ENCODE measurements around the gene SLC35D2.

SLC35D2 gene

GRCh38 chr9:96383165-96383942, at the start of gene SLC35D2:
Gene SLC35D2, minus strand, starts transcription at chr9:96383711. Its CDS starts 77 bp downstream, at chr9:96383634.
- no peak for FAIRE-seq

DNA sequence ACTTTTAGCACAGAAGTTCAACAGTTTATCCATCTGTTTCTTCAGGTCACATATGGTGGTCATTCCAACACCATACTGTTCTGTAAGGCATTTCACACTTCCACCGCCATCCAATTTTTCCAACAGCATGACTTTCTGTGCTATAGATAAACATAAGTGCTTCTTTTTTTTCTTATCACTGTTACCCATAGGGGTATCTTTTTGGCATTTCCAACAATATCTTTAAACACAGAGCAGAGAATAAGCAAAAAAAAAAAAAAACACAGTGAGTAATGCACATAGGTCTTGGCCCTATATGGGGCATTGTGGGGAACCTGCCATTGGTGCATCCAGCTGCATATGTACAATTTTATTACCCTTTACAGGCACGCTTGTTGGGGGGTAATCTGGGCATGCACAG, 46.9 kb upstream of the SLC35D2 start:
- no peak for FAIRE-seq

- FAIRE-seq, result no peak
Measured at GRCh38 chr9:96429732-96430131, 46.2 kb upstream of the SLC35D2 start.

- FAIRE-seq, result no peak
Measured at GRCh38 chr9:96425500-96426169, 42.1 kb upstream of the SLC35D2 start.

GRCh38 chr9:96423985-96424336, 40.5 kb upstream of the SLC35D2 start:
- FAIRE-seq, result no peak

DNA sequence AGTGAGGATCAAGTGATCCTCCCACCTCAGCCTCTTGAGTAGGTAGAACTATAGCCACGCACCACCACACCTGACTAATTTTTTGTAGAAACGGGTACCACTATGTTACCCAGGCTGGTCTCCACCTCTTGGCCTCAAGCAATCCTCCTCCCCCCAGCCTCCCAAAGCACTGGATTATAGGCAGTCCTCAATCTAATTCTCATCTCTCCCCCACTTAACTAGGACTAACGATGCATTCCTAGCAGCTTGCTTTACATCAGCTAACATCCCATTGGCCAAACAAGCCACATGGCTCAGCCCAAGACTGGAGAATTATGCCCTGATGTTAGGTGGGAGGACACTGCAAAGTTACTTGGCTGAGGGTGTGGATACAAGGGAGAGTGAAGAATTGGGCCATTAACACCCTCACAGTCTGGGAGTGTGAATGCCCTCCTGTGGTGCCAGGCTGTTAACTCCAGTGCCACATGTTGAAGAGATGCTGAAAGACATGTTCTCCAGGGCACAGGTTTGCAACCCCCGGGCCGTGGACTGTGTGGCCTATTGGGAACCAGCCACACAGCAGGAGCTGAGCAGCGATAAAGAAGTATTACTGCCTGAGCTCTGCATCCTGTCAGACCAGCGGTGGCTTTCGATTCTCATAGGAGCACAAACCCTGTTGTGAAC, 39.9 kb upstream of the SLC35D2 start:
- FAIRE-seq, result peak; percentile 44

DNA sequence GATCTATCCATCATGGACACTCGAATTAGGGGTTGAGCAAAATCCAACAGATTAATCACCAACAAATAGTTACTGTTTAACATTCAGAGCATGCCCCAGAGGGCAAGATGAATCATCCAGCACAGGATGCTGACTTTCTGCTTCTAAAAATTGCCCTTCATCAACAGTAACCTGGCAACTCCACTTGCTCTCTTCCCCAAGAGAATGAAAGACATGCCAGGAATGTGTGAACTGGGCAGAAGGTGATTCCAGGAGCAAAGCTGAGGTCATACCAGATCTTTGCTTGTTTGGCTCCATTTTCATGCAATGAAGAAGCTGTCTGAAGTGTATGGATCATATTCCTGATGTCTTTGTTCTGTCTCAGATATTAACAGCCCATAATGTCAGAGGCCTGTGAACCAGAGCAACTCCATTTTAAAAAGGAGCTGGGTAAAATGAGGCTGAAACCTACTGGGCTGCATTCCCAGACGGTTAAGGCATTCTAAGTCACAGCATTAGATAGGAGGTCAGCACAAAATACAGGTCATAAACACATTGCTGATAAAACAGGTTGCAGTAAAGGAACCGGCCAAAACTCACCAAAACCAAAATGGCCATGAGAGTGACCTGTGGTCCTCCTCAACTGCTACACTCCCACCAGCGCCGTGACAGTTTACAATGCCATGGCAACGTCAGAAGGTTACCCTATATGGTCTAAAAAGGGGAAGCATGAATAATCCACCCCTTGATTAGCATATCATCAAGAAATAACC, 37.1 kb upstream of the SLC35D2 start:
- peak; percentile 99 for FAIRE-seq

DNA sequence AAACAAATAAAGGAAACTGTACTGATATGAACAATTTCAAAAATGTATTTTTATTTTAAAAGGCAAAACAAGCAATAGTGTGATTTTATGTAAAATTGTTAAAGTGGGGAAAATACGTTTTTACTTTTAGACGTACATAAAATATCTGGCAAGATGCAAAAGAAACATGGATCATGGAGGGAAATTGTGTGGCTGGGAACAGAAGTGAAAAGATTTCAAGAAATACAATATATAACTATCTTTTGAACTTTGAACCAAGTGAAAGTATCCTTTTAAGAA, 36.1 kb upstream of the SLC35D2 start:
- peak; percentile 76 for FAIRE-seq

DNA sequence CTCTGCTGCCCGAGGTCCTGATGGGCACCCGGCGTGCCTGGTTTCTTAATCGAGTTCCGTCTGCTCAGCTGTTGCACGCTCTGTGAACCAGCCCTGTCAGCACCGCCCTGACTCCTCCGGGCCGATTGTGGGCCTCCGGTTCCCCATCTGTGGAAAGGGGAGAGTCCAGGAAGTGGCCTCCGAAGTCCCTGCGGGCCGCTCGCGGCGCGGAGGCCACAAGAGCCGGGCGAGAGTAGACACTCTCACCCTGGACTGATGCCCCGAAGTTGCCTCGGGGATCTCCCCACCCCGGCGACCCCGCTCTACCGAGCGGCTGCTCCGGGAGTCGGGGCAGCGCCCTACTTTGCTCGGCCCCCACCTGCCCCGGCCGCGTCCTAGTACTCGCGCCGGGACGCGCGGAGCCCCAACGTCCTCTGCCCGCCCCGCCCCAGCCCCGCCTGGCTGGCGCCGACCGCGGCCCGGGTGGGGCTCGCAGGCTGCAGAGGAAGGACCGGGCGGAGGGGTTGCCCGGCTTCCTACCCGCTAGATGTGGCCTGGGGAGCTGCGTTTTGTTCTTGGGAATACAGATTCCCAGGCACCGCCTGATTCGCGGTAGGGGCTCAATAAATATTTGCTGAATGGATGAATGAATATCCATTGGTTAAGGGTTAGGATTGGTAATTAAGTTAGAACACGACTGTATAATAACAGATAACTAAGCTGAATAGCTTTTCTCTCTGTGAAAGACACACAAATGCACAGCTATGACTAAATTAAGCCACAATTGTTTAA, 35.6 kb upstream of the SLC35D2 start:
- FAIRE-seq, result no peak

- FAIRE-seq, result peak; percentile 82
Measured at GRCh38 chr9:96418083-96418919, 34.8 kb upstream of the SLC35D2 start, which contains the start of gene ZNF367. Gene ZNF367, minus strand, starts transcription at chr9:96418370. Its CDS starts 338 bp downstream, at chr9:96418032.

- FAIRE-seq, result no peak
Measured at GRCh38 chr9:96417661-96418082, 34.2 kb upstream of the SLC35D2 start.

DNA sequence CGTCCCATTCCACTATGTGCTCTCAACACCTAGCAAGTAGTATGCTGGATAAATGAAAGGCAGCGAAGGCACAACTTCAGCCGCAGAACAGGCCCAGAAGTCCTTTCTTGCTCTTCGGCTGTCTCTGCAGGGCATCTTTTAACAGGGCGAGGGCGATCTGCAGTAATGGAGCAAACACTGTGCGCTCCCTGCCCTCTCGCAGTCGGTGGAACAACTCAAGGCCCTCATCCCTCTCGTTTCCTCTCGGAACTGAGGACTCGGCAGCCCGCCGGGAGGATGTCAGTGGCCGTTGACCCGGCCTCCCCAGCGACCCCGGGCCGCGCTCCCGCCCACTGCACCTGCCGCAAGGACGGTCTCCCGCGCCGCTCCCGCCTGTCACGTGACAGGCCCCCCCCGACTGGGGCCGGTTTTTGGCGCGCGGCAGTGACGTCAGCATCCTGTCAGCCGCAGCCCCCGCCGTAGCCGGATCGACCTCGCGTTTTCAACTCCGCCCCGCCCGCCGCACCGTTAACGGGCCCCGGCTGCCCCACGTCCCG, 33.6 kb upstream of the SLC35D2 start:
- FAIRE-seq, result no peak

GRCh38 chr9:96413302-96414221, 30.1 kb upstream of the SLC35D2 start:
- FAIRE-seq, result no peak

DNA sequence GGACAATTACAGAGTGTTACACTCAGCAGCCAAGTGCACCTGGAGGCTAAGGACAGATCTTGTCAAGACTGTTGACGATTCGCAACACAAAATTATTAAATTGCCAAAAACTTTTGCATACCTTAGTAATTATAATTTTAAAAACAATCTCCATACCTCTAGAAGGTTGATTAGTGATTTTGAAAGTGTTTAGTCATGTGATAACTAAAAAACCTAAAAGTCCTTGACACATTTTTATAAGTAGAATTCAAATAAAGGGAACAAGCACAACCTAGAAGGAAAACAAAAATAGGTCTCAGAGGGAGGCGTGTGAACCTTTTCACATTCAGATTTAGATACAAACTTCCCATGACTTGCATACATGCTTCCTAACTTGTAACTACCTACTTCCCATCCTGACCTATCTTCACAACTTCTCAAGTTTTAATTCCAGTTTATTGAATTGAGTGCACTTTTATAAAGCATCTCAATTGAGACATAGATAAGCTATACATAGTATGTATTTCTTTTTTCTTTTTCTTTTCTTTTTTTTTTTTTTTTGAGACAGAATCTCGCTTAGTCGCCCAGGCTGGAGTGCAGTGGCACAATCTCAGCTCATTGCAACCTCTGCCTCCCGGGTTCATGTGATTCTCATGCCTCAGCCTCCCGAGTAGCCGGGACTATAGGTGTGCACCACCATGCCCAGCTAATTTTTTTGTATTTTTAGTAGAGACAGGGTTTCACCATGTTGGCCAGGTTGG, 28.8 kb upstream of the SLC35D2 start:
- FAIRE-seq, result no peak

DNA sequence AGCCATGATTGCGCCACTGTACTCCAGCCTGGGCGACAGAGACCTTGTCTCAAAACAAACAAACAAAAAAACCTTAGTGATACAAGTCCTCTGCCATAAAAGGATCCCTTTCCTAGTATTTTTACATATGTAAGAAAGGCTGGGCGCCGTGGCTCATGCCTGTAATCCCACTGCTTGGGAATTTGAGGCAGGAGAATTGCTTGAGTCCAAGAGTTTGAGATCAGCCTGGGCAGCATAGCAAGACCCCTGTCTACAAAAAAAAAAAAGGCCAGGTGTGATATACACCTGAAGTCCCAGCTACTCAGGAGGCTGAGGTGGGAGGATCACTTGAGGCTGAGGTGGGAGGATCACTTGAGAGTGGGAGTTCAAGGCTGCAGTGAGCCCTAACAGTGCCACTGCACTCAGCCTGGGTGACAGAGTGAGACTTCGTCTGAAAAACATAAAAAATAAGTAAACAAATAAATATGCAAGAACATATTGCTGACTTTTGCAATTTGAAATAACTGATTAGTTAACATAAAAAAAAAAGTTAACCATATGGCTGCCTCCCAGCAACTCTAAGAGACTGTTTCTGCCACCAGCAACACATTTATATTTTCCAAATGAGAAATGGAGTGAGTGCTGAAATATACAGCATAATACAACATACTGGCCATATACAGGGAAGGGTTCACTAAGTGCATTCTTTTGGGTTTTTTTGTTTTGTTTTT, 27.8 kb upstream of the SLC35D2 start:
- FAIRE-seq, result no peak

GRCh38 chr9:96408409-96409280, 25.1 kb upstream of the SLC35D2 start:
- no peak for FAIRE-seq

- no peak for FAIRE-seq
Measured at GRCh38 chr9:96400132-96400910, 16.8 kb upstream of the SLC35D2 start.
